Colonic mucosa (tissue), 4 donors: ENCODE measurements around the gene RGMA. TPM values are rescaled to one million over a fixed set of nuclear protein-coding genes. Genes with fewer than 3 reads are reported as not detected.

ENCODE experiments used
- DNase-seq: peaks from one replicate; pipeline ENCODE4 v3.0.0-alpha.2; 2020
- H3K27ac ChIP-seq: fragments of 200-600 bp; one replicate; pipeline ENCODE4 v1.8.0; 2021
- H3K27me3 ChIP-seq: fragments of 200-600 bp; one replicate; pipeline ENCODE4 v1.8.0; 2021
- H3K36me3 ChIP-seq: fragments of 200-600 bp; one replicate; pipeline ENCODE4 v1.8.0; 2021
- H3K4me1 ChIP-seq: fragments of 200-600 bp; one replicate; pipeline ENCODE4 v1.8.0; 2021; ENCODE audit warnings: mild to moderate bottlenecking
- H3K4me3 ChIP-seq: fragments of 200-600 bp; one replicate; pipeline ENCODE4 v1.8.0; 2021
- H3K9ac ChIP-seq, 2 donors: one replicate each; pipeline ENCODE4 v1.7.0; 2013; ENCODE audit warnings: control low read depth in 2 of 2, low read depth in 2 of 2, low read length in 2 of 2
- H3K9me3 ChIP-seq: fragments of 200-600 bp; one replicate; pipeline ENCODE4 v1.8.0; 2021
- intact Hi-C: fragments of 100-400 bp; cut with DNase I; formaldehyde crosslinking; loops from one replicate; pipeline ENCODE4 v1.14.1; 2022
- total RNA-seq, 2 donors: library from RNA; stranded (reverse); fragmentation: NEBNext Ultra II Directional in 1 of 2; extraction: Animal tissue kit (Norgen Biotek cat#: 25700) in 1 of 2; gene quantifications; one replicate each; pipeline ENCODE4 v1.2.1, GENCODE V29; 2021
- TF ChIP-seq, protein P1 (sequence below): fragments of 200-600 bp; IDR thresholded peaks from one replicate; pipeline ENCODE4 v1.8.0; 2022; ENCODE audit warnings: antibody characterized with exemption, mild to moderate bottlenecking
- donor health status: healthy.
- donor health status: DM: no; HTN: no; CAD: no.
- donor health status: DM: no; HTN: no; CAD: no.

RGMA gene
- total RNA-seq, 2 donors from 2014 or later, result 4.2 to 12.4 TPM

DNA sequence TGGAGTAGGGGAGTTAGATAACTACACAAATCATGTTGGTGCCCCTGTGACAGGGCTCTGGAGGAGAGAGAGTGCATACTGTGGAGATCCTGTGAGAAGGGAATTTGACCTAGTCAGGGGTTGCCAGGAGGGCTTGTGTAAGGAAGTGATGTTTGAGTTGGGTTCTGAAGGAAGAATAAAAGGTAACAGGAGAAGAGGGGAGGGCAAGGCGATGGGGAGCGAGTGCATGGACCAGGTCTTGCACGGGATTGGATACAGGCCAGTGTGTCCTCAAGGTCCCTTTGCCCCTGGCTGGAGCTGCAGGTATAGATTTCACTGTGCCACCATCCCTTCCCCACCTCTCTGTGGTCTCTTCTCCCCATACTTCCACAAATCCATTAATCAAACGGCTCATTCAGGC lies 83.9 kb downstream of the RGMA start:
- no peaks in the 10 kb centered on the region for H3K4me1 ChIP-seq
- H3K27me3 ChIP-seq, result no peaks in the 10 kb centered on the region
- intact Hi-C loops, result no loop called here
- no peak for DNase-seq
- H3K36me3 ChIP-seq, result peaks cover 48% of the 10 kb centered on the region
- H3K9ac ChIP-seq, result no peak overlapping the region
- no peaks in the 10 kb centered on the region for H3K9me3 ChIP-seq
- TF ChIP-seq, protein P1, sequence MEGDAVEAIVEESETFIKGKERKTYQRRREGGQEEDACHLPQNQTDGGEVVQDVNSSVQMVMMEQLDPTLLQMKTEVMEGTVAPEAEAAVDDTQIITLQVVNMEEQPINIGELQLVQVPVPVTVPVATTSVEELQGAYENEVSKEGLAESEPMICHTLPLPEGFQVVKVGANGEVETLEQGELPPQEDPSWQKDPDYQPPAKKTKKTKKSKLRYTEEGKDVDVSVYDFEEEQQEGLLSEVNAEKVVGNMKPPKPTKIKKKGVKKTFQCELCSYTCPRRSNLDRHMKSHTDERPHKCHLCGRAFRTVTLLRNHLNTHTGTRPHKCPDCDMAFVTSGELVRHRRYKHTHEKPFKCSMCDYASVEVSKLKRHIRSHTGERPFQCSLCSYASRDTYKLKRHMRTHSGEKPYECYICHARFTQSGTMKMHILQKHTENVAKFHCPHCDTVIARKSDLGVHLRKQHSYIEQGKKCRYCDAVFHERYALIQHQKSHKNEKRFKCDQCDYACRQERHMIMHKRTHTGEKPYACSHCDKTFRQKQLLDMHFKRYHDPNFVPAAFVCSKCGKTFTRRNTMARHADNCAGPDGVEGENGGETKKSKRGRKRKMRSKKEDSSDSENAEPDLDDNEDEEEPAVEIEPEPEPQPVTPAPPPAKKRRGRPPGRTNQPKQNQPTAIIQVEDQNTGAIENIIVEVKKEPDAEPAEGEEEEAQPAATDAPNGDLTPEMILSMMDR, result no peak
- no peak overlapping the region for H3K27ac ChIP-seq
- H3K4me3 ChIP-seq, result no peak overlapping the region

DNA sequence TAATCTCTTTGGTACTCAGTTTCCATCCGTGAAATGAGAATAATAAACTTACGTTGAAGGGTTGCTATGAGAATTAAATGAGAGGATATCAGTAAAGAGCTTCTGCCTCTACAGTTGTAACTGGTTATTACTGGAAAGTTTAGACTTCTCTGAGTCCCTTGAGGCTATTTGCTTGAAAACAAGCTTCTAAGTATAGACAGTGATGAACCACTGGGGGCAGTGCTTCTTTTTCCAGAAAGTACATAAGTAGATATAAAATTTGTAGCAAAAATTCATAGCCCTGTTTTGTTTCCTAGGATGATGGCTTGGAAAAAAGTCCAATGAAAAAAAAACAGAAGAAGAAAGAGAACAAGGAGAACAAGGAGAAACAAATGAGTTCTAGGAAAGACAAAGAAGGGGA lies 87.1 kb downstream of the RGMA start:
- Histone ChIP-seq H3K27me3 (no peaks in the 10 kb centered on the region), H3K9me3 (no peaks in the 10 kb centered on the region), H3K36me3 (peaks cover 54% of the 10 kb centered on the region), H3K4me3 (no peak overlapping the region), H3K27ac (no peak overlapping the region), H3K4me1 (no peaks in the 10 kb centered on the region), H3K9ac (no peak overlapping the region)
- TF ChIP-seq, protein P1, result no peak
- intact Hi-C loops, result no loop called here
- DNase-seq, result no peak

DNA sequence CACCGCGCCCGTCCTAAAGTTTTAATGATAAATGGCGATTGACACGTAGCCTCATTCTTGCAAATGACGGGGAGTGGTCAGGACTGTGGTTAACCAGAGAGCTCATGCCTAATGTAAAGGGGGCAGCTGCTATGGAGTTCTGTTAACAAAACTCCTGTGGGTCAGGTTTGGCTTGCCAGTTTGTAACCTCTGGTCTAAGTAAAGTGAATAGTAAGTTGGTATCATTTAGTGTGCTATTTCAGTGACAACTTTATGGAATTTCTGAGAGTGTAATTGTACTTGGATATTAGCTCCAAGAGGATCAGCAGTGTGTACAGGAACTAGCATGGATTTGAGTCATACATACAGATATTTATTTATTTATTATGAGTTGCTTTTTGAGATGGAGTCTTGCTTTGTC lies 87.9 kb downstream of the RGMA start:
- no peak for DNase-seq
- H3K27ac ChIP-seq, result no peak overlapping the region
- TF ChIP-seq, protein P1, result no peak
- H3K4me1 ChIP-seq, result no peaks in the 10 kb centered on the region
- no peaks in the 10 kb centered on the region for H3K27me3 ChIP-seq
- H3K9ac ChIP-seq, result no peak overlapping the region
- peak overlapping the region; percentile 2 for H3K4me3 ChIP-seq
- intact Hi-C loops, result no loop called here
- H3K36me3 ChIP-seq, result peaks cover 54% of the 10 kb centered on the region
- H3K9me3 ChIP-seq, result no peaks in the 10 kb centered on the region

DNA sequence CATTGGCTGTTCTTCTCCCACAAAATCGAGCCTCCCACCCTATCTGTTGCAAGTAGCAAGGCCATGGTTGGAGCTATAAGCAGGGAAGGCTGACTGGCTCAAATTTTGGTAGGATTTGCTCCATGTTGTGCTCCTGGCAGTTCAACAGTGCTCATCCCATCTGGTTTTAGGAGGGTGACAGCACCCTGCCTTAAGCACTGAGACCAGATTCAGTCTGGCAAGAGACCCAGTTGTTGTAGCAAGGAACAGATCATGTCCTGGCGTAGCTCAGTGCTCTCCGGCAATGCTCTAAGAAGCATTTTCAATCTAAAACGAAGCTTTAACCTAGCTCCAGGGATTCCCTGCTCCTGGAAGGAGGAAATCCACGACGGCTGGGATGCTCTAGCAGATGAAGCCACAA lies 91.2 kb downstream of the RGMA start:
- Histone ChIP-seq H3K36me3 (peaks cover 36% of the 10 kb centered on the region), H3K9ac (no peak overlapping the region), H3K27me3 (no peaks in the 10 kb centered on the region), H3K27ac (no peak overlapping the region), H3K4me3 (no peak overlapping the region), H3K9me3 (no peaks in the 10 kb centered on the region), H3K4me1 (no peaks in the 10 kb centered on the region)
- intact Hi-C loops, result no loop called here
- TF ChIP-seq, protein P1, result no peak
- no peak for DNase-seq

DNA sequence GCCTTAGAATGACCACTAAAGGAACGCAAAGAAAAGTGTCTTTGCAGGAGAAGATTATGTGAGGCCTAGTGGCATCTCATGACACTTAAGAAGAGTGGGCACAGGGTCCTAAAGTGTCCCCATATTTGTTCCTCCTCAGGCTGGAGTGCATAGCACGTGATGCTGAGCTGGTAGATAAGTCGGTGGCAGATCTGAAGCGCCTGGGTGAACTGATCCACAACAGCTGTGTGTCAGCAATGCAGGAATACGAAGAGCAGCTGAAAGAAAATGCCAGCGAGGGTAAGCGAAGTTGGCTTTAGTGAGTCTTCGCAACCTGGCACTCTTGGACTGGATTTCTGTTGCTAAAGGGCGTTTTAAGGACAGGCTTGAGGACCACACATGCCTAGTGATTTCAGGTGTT lies 96.3 kb downstream of the RGMA start:
- Histone ChIP-seq H3K27me3 (no peaks in the 10 kb centered on the region), H3K9ac (no peak overlapping the region), H3K36me3 (peaks cover 29% of the 10 kb centered on the region), H3K4me1 (no peaks in the 10 kb centered on the region), H3K4me3 (no peak overlapping the region), H3K27ac (no peak overlapping the region), H3K9me3 (no peaks in the 10 kb centered on the region)
- no peak for DNase-seq
- intact Hi-C loops, result no loop called here
- TF ChIP-seq, protein P1, result no peak

DNA sequence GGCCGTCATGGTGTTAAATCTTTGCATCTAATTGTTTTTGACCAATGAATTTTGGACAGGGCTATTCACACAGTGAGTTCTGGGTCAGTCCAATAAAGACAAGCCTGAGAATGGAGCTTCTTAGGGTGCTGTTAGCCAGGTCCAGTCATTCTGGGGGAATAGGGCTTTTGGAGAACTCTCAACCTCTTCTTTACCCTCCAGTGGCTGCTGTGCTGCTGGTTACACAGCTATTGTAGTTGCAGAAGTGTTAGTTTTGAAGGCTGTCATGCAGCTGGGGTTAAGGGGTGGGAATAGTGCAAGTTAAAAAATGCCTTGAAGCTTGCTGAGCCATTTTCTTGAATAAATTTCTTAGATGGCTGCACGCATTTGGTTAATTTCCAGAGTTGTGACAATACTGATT lies 99.0 kb downstream of the RGMA start:
- Histone ChIP-seq H3K4me3 (no peak overlapping the region), H3K27me3 (no peaks in the 10 kb centered on the region), H3K9me3 (no peaks in the 10 kb centered on the region), H3K27ac (no peak overlapping the region), H3K36me3 (peaks cover 39% of the 10 kb centered on the region), H3K9ac (no peak overlapping the region), H3K4me1 (no peaks in the 10 kb centered on the region)
- intact Hi-C loops, result no loop called here
- no peak for DNase-seq
- TF ChIP-seq, protein P1, result no peak
